ENCODE results near the gene ULK4.
"Not testable (repeated sequence)": the region's sequence is repeated elsewhere in the genome, so short reads cannot be mapped to it uniquely, and the experiment has no call there.

Gene ULK4

DNA sequence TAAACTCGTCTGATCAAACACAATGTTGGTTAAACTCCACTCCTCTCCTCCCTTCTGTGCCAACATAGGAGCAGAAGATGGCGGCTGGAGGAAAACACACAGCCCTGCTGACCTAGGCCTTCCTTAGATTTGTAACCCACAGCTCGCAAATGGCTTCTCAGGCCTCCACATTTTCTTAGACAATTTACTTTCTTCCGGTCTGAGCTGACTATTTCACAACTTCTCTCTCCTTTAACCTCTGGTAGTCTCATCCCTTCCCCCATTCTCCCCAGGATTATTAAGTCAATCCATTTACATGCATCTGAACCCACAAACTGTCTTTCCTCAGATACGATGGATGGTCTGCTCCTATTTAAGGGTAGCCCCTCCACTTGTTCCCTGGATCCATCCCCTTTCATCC is 25.7 kb upstream of the ULK4 start:
- no peak for TF ChIP-seq EZH2 (IDR thresholded peaks at IDR 0.05; ENCODE audit: borderline replicate concordance, low read depth, low read length, severe bottlenecking)
- TF ChIP-seq, protein P1, sequence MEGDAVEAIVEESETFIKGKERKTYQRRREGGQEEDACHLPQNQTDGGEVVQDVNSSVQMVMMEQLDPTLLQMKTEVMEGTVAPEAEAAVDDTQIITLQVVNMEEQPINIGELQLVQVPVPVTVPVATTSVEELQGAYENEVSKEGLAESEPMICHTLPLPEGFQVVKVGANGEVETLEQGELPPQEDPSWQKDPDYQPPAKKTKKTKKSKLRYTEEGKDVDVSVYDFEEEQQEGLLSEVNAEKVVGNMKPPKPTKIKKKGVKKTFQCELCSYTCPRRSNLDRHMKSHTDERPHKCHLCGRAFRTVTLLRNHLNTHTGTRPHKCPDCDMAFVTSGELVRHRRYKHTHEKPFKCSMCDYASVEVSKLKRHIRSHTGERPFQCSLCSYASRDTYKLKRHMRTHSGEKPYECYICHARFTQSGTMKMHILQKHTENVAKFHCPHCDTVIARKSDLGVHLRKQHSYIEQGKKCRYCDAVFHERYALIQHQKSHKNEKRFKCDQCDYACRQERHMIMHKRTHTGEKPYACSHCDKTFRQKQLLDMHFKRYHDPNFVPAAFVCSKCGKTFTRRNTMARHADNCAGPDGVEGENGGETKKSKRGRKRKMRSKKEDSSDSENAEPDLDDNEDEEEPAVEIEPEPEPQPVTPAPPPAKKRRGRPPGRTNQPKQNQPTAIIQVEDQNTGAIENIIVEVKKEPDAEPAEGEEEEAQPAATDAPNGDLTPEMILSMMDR (IDR thresholded peaks at IDR 0.05; ENCODE audit: borderline replicate concordance, extremely low read depth, low read length, poor library complexity, severe bottlenecking): no peak
- Histone ChIP-seq H3K79me2 (ENCODE audit: insufficient read depth, low read length) (no peaks in the 10 kb centered on the region), H3K9ac (ENCODE audit: low read depth, low read length) (no peak overlapping the region), H3K4me2 (ENCODE audit: insufficient read depth, low read length) (no peak overlapping the region), H3K36me3 (ENCODE audit: insufficient read depth, low read length) (no peaks in the 10 kb centered on the region), H2AFZ (ENCODE audit: low read depth, low read length) (no peak overlapping the region), H3K27me3 (ENCODE audit: insufficient read depth, low read length, poor library complexity) (no peaks in the 10 kb centered on the region), H4K20me1 (ENCODE audit: insufficient read depth, low read length) (no peaks in the 10 kb centered on the region), H3K4me1 (ENCODE audit: insufficient read depth, low read length) (no peaks in the 10 kb centered on the region), H3K4me3 (ENCODE audit: low read depth in 1 of 2, low read length in 2 of 2) (no peak overlapping the region), H3K9me3 (ENCODE audit: insufficient read depth, low read length, severe bottlenecking) (no peaks in the 10 kb centered on the region), H3K27ac (ENCODE audit: low read length) (no peak overlapping the region)
- ATAC-seq (ENCODE audit: insufficient read depth, low read depth): no peak
- DNase-seq: no peak

DNA sequence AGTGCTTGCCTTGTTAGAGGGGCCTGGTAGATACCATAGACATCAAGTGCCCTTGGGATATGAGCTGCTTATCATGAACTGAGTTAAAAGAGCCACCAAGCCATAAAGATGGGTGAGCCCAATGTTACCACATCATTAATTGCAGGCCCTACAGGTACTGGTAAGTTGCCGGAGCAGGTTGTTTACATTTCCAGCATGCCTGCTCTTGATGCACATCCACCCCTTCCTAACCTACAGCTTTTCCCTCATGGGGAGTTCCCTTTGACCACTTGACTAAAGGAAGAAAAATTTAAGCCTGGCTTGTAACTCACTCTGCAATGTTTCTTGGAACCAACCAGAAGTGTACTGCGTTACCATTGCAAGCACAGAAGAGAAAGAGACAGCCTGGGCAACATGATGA is 24.7 kb upstream of the ULK4 start:
- Histone ChIP-seq H3K27ac (ENCODE audit: low read length) (no peak overlapping the region), H3K36me3 (ENCODE audit: insufficient read depth, low read length) (no peaks in the 10 kb centered on the region), H3K27me3 (ENCODE audit: insufficient read depth, low read length, poor library complexity) (no peaks in the 10 kb centered on the region), H3K4me2 (ENCODE audit: insufficient read depth, low read length) (no peak overlapping the region), H3K9me3 (ENCODE audit: insufficient read depth, low read length, severe bottlenecking) (no peaks in the 10 kb centered on the region), H3K4me1 (ENCODE audit: insufficient read depth, low read length) (no peaks in the 10 kb centered on the region), H4K20me1 (ENCODE audit: insufficient read depth, low read length) (no peaks in the 10 kb centered on the region), H3K79me2 (ENCODE audit: insufficient read depth, low read length) (no peaks in the 10 kb centered on the region), H2AFZ (ENCODE audit: low read depth, low read length) (no peak overlapping the region), H3K4me3 (ENCODE audit: low read depth in 1 of 2, low read length in 2 of 2) (no peak overlapping the region), H3K9ac (ENCODE audit: low read depth, low read length) (no peak overlapping the region)
- DNase-seq (no peak), ATAC-seq (ENCODE audit: insufficient read depth, low read depth) (no peak)
- TF ChIP-seq EZH2 (IDR thresholded peaks at IDR 0.05; ENCODE audit: borderline replicate concordance, low read depth, low read length, severe bottlenecking): no peak
- TF ChIP-seq, protein P1 (IDR thresholded peaks at IDR 0.05; ENCODE audit: borderline replicate concordance, extremely low read depth, low read length, poor library complexity, severe bottlenecking): no peak

GRCh38 chr3:41985018-41985417 is 23.1 kb upstream of the ULK4 start:
- Histone ChIP-seq H3K4me1 (ENCODE audit: insufficient read depth, low read length) (no peaks in the 10 kb centered on the region), H3K27ac (ENCODE audit: low read length) (no peak overlapping the region), H3K27me3 (ENCODE audit: insufficient read depth, low read length, poor library complexity) (no peaks in the 10 kb centered on the region), H3K79me2 (ENCODE audit: insufficient read depth, low read length) (no peaks in the 10 kb centered on the region), H3K9me3 (ENCODE audit: insufficient read depth, low read length, severe bottlenecking) (no peaks in the 10 kb centered on the region), H3K36me3 (ENCODE audit: insufficient read depth, low read length) (no peaks in the 10 kb centered on the region), H3K4me3 (ENCODE audit: low read depth in 1 of 2, low read length in 2 of 2) (no peak overlapping the region), H2AFZ (ENCODE audit: low read depth, low read length) (no peak overlapping the region), H3K4me2 (ENCODE audit: insufficient read depth, low read length) (no peak overlapping the region), H3K9ac (ENCODE audit: low read depth, low read length) (no peak overlapping the region), H4K20me1 (ENCODE audit: insufficient read depth, low read length) (no peaks in the 10 kb centered on the region)
- TF ChIP-seq EZH2 (IDR thresholded peaks at IDR 0.05; ENCODE audit: borderline replicate concordance, low read depth, low read length, severe bottlenecking): no peak
- TF ChIP-seq, protein P1 (IDR thresholded peaks at IDR 0.05; ENCODE audit: borderline replicate concordance, extremely low read depth, low read length, poor library complexity, severe bottlenecking): no peak
- no peak for DNase-seq
- ATAC-seq (ENCODE audit: insufficient read depth, low read depth): no peak

DNA sequence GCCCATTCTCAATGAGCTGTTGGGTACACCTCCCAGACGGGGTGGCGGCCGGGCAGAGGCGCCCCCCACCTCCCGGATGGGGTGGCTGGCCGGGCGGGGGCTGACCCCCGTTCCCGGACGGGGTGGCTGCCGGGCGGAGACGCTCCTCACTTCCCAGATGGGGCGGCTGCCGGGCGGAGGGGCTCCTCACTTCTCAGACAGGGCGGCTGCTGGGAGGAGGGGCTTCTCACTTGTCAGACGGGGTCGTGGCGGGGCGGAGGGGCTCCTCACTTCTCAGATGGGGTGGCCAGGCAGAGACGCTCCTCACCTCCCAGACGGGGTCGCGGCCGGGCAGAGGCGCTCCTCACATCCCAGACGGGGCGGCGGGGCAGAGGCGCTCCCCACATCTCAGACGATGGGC is 21.2 kb upstream of the ULK4 start:
- DNase-seq; ATAC-seq (ENCODE audit: insufficient read depth, low read depth); H3K36me3 ChIP-seq (ENCODE audit: insufficient read depth, low read length): not testable (repeated sequence)

DNA sequence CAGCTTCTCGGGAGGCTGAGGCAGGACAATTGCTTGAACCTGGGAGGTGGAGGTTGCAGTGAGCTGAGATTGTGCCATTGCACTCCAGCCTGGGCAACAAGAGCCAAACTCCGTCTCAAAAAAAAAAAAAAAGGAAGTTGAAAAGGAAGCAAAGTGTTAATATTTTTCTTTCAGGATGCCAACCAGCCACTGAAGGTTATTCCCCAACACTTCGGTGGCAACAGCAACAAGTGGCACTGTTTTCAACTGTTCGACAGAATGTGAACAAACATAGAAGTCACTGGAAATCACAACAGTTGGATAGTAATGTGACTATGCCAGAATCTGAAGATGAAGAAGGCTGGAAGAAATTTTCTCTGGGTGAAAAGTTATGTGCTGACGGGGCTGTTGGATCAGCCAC is 15.5 kb upstream of the ULK4 start:
- not testable (repeated sequence) for H3K27ac ChIP-seq (ENCODE audit: low read length); H3K4me2 ChIP-seq (ENCODE audit: insufficient read depth, low read length); H4K20me1 ChIP-seq (ENCODE audit: insufficient read depth, low read length); H3K36me3 ChIP-seq (ENCODE audit: insufficient read depth, low read length); H3K4me3 ChIP-seq (ENCODE audit: low read depth in 1 of 2, low read length in 2 of 2); H2AFZ ChIP-seq (ENCODE audit: low read depth, low read length); DNase-seq; H3K79me2 ChIP-seq (ENCODE audit: insufficient read depth, low read length); H3K9ac ChIP-seq (ENCODE audit: low read depth, low read length); H3K27me3 ChIP-seq (ENCODE audit: insufficient read depth, low read length, poor library complexity); H3K9me3 ChIP-seq (ENCODE audit: insufficient read depth, low read length, severe bottlenecking); H3K4me1 ChIP-seq (ENCODE audit: insufficient read depth, low read length); ATAC-seq (ENCODE audit: insufficient read depth, low read depth)

More for the DNA sequence above, 21.2 kb upstream of the ULK4 start:
- not testable (repeated sequence) for H3K27ac ChIP-seq (ENCODE audit: low read length); H3K79me2 ChIP-seq (ENCODE audit: insufficient read depth, low read length); H3K9me3 ChIP-seq (ENCODE audit: insufficient read depth, low read length, severe bottlenecking); H3K9ac ChIP-seq (ENCODE audit: low read depth, low read length); H3K4me2 ChIP-seq (ENCODE audit: insufficient read depth, low read length); H3K27me3 ChIP-seq (ENCODE audit: insufficient read depth, low read length, poor library complexity); H4K20me1 ChIP-seq (ENCODE audit: insufficient read depth, low read length); H3K4me3 ChIP-seq (ENCODE audit: low read depth in 1 of 2, low read length in 2 of 2); H2AFZ ChIP-seq (ENCODE audit: low read depth, low read length); H3K4me1 ChIP-seq (ENCODE audit: insufficient read depth, low read length)

Measured in DND-41 (cell line).